ENCODE measurements around the gene NAA10.
A peak's percentile ranks its signal among the peaks of the same experiment; 100 is the strongest.

Gene NAA10

DNA sequence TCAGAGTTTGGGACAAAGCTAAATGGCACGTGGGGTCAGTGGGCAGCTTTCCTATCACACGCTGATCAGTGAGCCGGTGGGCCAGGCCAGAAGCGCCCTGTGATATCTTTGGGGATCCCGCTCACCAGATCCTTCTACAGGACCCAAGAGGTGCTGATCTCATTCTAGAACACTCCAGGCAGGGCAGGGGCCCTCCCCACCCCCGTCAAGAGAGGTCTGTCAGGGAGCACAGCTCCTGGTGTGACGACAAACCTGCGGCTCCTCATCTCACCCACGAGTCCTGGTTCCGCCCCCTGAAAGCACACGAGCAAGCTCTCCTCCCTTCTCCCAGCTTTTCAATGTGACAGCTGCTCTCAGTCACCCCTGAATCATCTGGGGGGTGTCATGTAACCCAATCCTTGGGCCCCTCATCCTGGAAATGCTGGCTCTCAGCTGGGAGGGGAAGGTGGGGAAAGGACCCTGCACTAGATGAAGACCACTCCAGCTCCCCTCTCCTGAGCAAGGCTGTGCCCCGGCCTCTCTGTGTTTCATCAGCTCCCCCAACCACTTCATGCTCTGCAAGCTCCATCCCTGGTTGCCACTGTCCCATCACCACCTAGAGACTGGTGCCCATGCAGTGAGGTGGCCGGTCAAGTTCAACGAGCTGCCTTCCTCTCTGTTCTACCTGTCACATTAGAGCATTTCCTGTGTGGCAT, 32.2 kb upstream of the NAA10 start:
- no peak for DNase-seq

GRCh38 chrX:153966283-153966688, 31.4 kb upstream of the NAA10 start:
- no peak for DNase-seq

- no peak for DNase-seq
Observed at GRCh38 chrX:153965406-153965805, 30.6 kb upstream of the NAA10 start.

DNA sequence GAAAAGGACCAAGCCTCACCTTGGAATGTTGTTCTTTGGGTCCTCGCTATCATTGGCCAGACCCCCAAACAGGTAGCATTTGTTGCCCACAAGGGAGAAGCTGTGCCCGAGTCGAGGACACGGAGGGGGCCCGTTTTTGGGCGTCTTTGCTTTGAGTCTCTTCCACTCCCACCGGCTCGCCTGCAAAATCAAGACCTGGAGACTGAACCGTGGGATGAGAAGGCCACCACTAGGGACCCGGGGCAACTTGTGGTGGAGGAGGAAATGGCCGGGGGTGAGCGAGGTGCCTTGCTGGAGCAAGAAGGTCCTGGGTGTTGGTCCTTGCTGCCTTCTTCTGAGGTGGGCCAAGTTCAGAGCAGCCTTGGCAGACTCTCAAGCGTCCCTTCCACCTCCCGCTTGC, 29.3 kb upstream of the NAA10 start:
- DNase-seq, result no peak

DNA sequence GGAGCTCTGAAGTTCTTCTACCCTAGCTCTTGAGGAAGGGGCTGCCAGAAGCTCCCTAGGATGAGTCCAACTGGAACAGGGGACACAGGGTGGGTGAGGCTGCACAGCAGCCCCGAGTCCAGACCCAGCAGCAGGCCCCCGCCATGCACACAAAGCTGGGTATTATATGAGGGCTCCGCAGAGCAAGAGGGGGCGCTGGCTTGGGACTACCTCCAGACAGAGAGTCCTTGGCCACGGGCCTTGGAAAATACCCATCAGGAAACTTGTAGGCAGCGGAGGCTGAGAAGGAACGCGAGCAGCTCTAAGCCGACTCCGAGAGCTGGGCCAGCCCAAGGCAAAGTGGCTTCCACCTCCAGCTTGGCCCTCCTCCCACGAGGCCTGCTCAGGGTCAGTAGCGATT, 28.7 kb upstream of the NAA10 start:
- DNase-seq, result no peak

DNA sequence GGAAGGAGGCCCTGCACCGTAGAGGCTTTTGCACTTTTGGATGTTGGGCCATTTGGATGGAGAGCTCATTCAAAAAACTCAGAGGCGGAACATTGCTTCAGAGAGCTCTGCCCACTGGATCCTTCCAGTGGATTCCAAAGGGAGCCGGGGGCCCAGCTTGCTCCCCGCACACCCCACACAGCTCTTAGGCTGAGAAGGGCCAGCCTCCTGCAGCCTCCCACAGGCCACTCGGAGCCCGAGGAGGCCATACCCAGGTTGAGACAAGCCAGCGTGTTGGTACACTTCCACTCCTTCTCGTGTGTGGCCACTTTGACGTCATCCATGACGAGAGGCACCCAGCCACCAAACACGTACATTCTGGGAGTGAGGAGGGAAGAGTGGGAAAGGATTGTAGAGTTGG, 26.5 kb upstream of the NAA10 start:
- no peak for DNase-seq

DNA sequence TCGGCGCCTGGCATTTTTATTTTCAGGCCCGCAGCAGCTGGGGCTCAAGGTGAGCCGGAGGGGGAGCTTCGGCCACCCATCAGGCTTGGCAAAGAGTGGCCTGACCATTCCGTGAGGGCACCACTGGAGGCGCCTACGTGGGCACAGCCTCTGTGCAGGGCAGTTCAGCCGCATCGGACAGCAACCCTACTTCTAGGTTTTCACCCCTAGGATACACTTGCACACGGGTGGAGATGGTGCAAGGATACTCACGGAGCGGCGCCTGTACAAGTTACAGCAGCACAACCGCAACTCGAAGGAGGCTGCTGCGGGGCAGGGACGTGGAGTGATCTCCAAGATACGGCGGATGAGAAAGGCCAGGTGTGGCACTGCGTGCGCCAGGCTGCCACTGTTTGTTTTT, 25.9 kb upstream of the NAA10 start:
- DNase-seq, result no peak

DNA sequence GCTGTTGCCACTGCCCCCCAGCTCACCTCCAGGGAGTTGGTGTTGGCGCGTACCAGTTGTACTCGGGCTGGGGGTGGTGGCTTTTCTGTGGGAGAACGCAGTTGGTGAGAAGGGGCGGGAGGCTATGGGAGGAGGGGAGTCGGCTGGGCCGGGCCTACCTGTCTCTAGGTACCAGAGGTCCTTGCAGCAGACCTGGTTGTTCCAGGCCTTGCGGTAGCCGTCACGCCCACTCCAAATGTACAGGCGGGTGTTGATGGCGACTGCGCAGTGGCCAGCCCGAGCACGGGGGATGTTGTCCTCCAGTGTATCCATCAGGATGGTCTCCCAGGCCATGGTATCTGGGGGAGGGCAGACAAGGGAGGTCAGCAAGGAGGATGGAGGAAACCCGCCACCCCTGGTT, 25.2 kb upstream of the NAA10 start:
- no peak for DNase-seq

DNA sequence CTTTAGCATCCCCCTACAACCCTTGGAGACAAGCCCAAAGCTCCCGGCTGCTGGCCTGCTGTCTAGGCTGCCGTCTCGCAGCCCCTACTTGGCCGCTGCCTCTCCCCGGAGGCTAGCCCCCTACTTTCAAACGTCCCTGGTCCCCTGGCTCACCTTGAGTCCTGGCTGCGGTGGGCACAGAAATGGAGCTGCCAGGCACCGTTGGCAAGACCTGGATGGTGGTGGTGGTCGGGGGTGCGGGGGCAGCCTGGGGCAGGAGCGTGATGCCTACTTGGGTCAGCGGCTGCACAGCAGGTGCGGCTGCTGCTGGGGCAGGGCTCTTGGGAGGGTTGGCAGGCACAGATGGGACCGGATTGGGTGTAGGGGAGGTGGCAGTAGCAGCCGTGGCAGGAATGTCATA, 24.8 kb upstream of the NAA10 start:
- DNase-seq, result no peak

GRCh38 chrX:153958605-153959004, 23.8 kb upstream of the NAA10 start:
- no peak for DNase-seq

DNA sequence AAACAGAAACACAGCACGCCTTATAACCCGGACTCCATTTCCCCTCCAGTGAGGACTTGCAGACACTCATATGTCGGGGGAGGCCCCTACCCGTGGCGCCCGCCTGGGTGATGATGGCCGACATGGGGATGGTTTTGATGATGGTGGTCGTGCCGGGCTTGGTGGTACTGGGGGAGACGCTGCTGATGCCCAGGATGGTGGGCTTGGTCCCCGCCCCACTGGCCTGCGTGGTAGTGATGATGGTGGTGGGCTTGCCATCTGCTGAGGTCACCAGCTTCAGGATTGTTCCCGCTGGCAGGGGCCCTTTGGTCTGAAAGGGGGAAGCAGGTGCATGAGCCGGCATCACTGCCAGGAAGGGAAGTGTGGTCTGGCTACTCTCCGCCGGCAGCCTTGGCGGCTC, 22.4 kb upstream of the NAA10 start:
- DNase-seq, result no peak

- DNase-seq, result no peak
Observed at GRCh38 chrX:153956044-153956907, 21.4 kb upstream of the NAA10 start.

GRCh38 chrX:153955228-153955732, 20.4 kb upstream of the NAA10 start:
- no peak for DNase-seq

DNA sequence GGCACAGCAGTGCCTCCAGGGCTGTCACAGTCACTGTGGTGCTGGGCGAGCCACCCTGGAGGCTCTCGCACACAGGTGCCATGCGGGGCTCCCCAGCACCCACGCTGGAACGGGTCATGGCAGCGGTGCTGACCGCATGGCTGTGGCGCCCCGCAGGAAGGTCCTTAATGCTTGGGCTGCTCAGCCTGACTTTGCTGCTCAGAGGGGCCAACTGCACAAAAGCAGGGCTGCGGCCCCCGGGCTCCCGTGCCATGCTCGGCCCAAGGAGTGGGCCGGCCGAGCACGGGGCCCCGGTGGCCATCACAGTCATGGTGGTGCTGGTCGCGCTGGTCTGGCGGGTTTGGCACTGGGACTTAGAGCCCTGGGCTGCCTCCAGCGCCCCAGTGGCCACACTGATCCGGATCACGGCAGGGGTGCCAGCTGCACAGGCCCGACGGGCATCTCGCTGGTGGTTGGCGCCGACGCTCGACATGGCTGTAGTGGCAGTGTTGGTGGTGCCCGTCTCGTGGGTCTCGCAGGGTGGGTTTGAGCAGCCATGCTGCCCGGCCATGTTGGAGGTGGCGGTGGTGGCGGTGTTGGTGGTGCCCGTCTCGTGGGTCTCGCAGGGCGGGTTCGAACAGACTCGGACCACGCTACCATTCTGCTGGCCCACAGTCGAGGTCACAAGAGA, 19.9 kb upstream of the NAA10 start:
- DNase-seq, result no peak

- no peak for DNase-seq
Observed at GRCh38 chrX:153953892-153954557, 19.2 kb upstream of the NAA10 start.

GRCh38 chrX:153953342-153953830, 18.5 kb upstream of the NAA10 start:
- DNase-seq, result peak in 1 of 2 experiments; percentile 61

DNA sequence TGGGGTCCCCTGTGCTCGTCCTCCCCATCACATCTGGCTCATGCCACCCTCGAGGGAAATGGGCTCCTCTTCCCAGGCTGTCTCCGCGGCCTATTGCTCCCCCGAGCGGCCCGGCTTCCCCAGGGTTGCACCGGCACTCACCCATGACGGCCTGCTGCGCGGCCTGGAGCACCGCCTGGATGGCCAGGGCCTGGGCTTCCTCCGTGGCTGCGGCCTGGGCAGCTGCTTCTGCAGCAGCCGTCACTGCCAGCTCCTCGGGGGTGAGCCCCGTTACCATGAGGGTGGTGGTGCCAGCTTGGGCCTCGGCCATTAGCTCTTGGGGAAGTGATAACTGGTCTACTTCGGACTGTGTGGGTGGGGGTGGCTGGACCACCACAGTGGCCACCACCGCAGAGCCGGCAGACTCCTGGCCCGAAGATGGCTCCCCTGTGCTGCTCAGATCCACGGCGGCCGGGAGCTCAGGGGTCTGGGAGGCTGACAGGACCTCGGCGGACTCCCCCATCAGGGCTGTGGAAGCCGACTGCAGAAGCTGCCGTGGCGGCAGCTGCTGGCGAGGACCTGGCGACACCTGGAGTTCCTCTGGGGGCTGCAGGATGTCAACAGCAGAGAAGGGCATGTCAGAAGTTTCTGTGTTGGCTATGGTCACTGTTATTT, 17.7 kb upstream of the NAA10 start:
- DNase-seq, result no peak

- DNase-seq, result no peak
Observed at GRCh38 chrX:153951683-153952372, 17.0 kb upstream of the NAA10 start.

DNA sequence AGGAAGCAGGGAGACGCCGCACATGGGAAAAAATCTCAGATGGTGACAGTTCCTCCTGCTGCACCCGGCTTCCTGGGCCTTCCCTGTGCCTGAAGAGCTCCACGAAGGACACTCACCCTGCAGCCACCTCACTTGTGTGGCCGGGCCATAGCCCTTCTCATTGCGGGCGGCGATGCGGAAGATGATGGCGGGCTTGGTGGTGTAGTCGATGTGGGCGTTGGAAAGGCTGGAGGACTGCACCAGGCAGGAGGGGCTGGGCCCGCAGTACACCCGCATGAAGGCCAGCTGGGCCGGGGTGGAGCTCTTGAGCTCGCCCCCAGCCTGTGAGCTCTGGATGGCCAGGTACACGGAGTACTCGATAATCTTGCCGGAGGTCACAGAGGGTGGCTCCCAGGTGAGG, 15.3 kb upstream of the NAA10 start:
- no peak for DNase-seq

DNA sequence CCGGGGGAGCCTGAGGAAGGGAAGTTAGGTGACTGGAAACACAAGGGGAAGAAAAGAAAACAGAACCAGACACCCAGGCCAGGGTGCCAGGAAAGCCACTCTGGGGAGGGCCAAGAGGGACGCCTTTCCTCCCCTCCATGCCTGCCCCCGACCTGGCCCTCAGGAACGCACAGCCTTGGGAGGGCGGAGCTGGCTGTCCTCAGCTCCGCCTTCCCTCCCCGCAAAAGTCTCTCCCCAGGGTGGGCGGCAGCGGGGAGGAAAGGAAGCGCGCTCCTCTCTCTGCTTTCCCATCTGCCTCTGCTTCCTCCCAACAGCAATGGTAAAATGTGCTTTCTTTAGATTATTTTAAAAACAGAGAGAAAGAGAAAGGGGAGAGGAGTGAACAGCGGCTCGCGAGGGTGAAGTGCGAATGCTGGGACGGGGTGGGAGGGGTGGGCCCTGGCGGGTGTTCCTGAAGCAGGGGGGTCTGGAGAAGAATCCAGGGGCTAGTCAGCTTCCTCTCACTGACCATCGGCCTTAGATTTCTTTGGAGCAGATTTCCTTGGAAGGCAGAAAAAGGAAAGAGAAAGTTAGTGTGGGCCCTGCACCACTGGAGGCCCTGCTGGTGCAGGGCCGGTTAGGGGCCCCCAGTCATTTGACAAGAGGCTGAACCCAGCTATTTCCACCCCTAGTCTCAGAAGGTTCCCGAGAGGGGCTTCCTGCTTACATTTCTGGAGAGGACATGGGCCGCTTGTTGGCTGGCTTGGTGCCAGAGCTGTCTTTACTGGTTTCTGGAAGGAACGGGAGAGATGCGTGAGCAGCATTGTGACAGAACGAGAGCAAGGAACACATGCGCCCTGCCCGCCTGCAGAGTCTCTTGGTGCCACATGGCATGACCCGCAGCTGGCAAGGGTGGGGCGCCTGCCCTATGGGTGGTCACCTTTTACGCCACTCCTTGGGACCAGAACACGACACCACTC, 14.3 kb upstream of the NAA10 start:
- no peak for DNase-seq

All from NCI-H524 (cell line).